ENCODE data around the gene IFIH1.

IFIH1 gene

DNA sequence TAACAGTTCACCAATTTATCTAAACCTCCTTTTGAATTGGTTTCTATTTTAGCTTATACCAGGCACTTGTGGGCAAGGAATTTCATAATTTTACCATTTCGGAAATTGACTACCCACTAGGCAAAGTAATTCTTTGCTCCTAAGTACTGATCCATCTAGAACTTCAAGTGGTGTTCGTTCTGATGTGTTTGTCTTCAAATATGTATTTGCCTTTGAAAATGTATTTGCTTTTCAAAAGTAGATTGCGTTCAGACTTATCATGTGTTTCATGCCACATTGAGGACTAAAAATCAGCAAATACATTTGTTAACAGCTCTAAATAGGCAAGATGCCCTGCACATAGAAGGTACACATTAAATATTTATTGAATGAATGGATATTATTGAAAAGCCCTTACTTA, 26.7 kb downstream of the IFIH1 start:
- CTCF ChIA-PET, result interaction anchor here (1.5 to 13.1 kb wide), 4 partner anchors 7 to 70 kb away, joined by 3 to 179 read pairs (median 40); no protein-coding TSS in a partner anchor
- POLR2A ChIA-PET, result no interaction called here

DNA sequence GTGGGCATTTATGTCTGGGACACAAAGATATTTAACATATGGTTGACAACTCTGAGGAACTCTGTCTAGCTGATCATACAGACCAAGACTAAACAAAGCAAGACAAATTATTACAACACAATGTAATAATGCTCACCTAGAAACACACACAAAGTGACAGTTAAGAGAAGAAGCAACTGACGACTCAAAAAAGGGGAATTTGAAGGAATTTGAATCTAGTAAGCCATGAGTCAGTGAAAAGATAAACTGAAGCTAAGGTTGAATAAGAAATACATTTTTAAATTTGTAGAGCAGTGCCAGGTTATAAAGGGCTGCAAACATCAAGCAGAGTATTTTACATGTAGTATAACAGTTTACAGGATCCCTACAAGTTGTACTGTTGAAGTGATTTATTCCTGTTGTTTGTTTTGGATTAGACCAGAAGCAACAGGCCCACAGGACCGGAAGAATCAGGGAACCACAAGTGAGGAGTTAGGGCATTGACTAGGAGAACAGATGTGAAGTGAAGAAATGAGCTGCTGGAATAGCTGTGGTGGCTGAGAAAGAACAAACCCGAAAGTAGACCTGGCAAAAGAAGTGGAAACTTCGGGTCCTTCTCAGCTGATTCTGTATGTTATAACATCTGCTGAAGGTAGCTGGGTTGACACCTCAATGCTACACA, 35.6 kb downstream of the IFIH1 start:
- TF ChIP-seq, protein P1, sequence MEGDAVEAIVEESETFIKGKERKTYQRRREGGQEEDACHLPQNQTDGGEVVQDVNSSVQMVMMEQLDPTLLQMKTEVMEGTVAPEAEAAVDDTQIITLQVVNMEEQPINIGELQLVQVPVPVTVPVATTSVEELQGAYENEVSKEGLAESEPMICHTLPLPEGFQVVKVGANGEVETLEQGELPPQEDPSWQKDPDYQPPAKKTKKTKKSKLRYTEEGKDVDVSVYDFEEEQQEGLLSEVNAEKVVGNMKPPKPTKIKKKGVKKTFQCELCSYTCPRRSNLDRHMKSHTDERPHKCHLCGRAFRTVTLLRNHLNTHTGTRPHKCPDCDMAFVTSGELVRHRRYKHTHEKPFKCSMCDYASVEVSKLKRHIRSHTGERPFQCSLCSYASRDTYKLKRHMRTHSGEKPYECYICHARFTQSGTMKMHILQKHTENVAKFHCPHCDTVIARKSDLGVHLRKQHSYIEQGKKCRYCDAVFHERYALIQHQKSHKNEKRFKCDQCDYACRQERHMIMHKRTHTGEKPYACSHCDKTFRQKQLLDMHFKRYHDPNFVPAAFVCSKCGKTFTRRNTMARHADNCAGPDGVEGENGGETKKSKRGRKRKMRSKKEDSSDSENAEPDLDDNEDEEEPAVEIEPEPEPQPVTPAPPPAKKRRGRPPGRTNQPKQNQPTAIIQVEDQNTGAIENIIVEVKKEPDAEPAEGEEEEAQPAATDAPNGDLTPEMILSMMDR (IDR thresholded peaks at IDR 0.05; ENCODE audit: control extremely low read depth, extremely low read depth, low read depth, missing control alignments), result no peak
- POLR2A ChIA-PET, result no interaction called here
- CTCF ChIA-PET, result interaction anchor here (1.0 to 5.4 kb wide), 5 partner anchors 8 to 62 kb away, joined by 3 to 66 read pairs (median 4); no protein-coding TSS in a partner anchor
- DNase-seq (ENCODE audit: extremely low spot score), result no peak

More for the DNA sequence above, 26.7 kb downstream of the IFIH1 start:
- TF ChIP-seq, protein P1 (IDR thresholded peaks at IDR 0.05; ENCODE audit: control extremely low read depth, extremely low read depth, low read depth, missing control alignments), result no peak
- no peak for DNase-seq (ENCODE audit: extremely low spot score)

DNA sequence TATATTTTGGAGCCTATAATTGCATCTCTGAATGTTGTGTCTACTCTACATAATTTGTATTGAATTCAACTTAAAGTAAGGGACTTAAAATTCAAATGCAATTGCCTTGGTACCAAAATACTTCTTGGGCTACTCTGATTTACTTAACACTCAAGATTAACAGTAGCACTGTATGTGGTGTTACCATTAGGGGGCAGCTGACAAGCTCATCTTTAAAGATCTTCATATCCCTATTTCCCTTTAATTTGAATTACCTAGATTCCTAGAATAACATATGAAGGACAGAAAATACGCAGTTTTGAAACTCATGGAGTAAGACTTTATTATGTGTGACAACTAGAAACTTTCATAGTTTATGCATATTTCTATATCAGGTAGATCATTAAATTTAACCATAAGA, 37.8 kb downstream of the IFIH1 start:
- POLR2A ChIA-PET, result no interaction called here
- CTCF ChIA-PET, result interaction anchor here (1.1 to 5.4 kb wide), 4 partner anchors 17 to 60 kb away, joined by 3 to 66 read pairs (median 14); no protein-coding TSS in a partner anchor
- TF ChIP-seq, protein P1 (IDR thresholded peaks at IDR 0.05; ENCODE audit: control extremely low read depth, extremely low read depth, low read depth, missing control alignments), result no peak
- no peak for DNase-seq (ENCODE audit: extremely low spot score)

DNA sequence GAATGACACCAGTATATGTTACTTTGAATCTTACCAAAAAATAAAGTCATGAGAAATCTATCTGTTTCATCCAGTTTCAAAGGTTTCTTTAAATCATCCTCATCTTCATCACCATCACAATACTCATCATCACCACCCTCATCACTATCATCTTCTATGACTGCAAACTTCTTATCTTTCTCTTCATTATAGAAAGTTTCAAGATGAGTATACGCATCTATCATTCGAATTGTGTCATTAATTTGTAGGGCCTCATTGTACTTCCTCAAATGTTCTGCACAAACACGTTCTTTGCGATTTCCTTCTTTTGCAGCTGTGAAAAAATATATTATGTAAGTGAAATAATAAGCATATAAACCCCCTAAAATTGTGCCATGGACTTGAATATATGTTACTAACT, 41.1 kb downstream of the IFIH1 start:
- ChIA-PET CTCF (interaction anchor here (1.0 to 2.7 kb wide), 7 partner anchors 10 to 57 kb away, joined by 3 to 13 read pairs (median 5); no protein-coding TSS in a partner anchor), POLR2A (no interaction called here)

DNA sequence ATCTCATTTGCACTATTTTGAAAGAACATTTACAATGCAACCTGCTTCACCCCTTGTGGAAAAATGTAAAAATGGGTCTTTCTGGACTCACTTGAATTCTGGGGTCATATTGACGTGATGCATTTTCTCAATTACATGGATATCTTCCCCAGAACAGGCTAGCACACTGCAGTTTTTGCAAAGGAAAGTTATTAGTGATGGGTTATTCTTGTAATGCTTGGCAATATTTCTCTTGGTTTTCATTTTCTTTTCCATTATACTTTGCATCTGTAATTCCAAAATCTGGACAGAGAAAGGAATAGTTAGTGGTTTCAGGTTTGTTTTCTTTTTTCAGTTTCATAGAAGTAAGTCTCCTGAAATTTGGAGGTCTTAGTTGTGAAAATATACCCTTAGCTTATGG, 50.5 kb downstream of the IFIH1 start:
- DNase-seq (ENCODE audit: extremely low spot score), result no peak
- TF ChIP-seq, protein P1 (IDR thresholded peaks at IDR 0.05; ENCODE audit: control extremely low read depth, extremely low read depth, low read depth, missing control alignments), result no peak
- CTCF ChIA-PET, result no interaction called here
- POLR2A ChIA-PET, result no interaction called here

More for the DNA sequence above, 41.1 kb downstream of the IFIH1 start:
- TF ChIP-seq, protein P1 (IDR thresholded peaks at IDR 0.05; ENCODE audit: control extremely low read depth, extremely low read depth, low read depth, missing control alignments), result no peak
- DNase-seq (ENCODE audit: extremely low spot score), result no peak

DNA sequence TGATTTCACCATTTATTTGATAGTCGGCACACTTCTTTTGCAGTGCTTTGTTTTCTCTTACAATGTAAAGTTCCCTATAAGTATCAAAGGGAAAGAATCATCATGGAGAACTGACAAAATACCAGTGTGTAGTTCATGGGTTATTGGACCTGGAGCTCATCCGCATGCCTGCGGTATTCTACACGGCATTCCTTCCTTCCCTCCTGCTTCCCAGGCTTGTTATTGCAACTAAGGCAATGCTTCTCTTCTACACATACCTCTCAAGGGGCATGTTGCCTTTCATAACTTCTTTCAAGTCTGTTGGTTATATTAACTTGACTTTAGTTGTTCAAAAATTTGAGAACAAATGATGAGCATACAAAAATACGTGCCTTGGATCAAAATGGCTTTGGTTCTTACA, 51.0 kb downstream of the IFIH1 start:
- CTCF ChIA-PET, result no interaction called here
- POLR2A ChIA-PET, result no interaction called here
- DNase-seq (ENCODE audit: extremely low spot score), result no peak
- TF ChIP-seq, protein P1 (IDR thresholded peaks at IDR 0.05; ENCODE audit: control extremely low read depth, extremely low read depth, low read depth, missing control alignments), result no peak
